Measurements from ENCODE around the gene NCLN. TPM values are rescaled to one million over a fixed set of nuclear protein-coding genes. Genes with fewer than 3 reads are reported as not detected.

NCLN gene
- total and polyA plus RNA-seq, 9 of the 15 experiments (the other 6 are each of a cell fraction or from before 2014, with no cell fraction given): 3.8 to 126 (median 39.6) TPM

- Histone ChIP-seq H3K9me3 (replicated peaks; ENCODE audit: control insufficient read depth, insufficient read depth, low read depth, low read length) (peaks cover 2% of the 10 kb centered on the region; the same call in 1 of the 2 replicates), H3K27me3 (ENCODE audit: control insufficient read depth in 2 of 2, insufficient read depth in 2 of 2, low read length in 2 of 2) (peaks cover 4 to 15% of the 10 kb centered on the region in 2 experiments; a peak in 3 of 5 replicates), H4K20me1 (replicated peaks; ENCODE audit: control insufficient read depth, insufficient read depth, low read length) (no peaks in the 10 kb centered on the region), H3K4me1 (replicated peaks in 1 of 2; ENCODE audit: control insufficient read depth in 2 of 2, insufficient read depth in 2 of 2, low read length in 2 of 2) (peaks cover 0 to 1% of the 10 kb centered on the region in 2 experiments; a peak in 3 of 5 replicates), H3K9ac (ENCODE audit: insufficient read depth in 1 of 2, low read depth in 2 of 2, low read length in 2 of 2) (no peak overlapping the region), H3K79me2 (ENCODE audit: control insufficient read depth, insufficient read depth, low read length) (no peaks in the 10 kb centered on the region), H3K9me1 (ENCODE audit: control insufficient read depth, insufficient read depth, low read length) (no peaks in the 10 kb centered on the region), H3K4me2 (ENCODE audit: insufficient read depth, low read length) (no peak overlapping the region), H3K4me3 (no peak overlapping the region), H3K36me3 (ENCODE audit: control insufficient read depth, insufficient read depth, low read length) (no peaks in the 10 kb centered on the region), H3K27ac (ENCODE audit: extremely low read depth, low read depth, low read length) (no peak overlapping the region), H2AFZ (ENCODE audit: low read depth, low read length) (no peak overlapping the region)
- ChIA-PET CTCF (ENCODE audit: low intra/inter-chr PET ratio) (no interaction called here), POLR2A (interaction anchor here (0.7 kb wide), 1 partner anchor 134 kb away, joined by 3 read pairs; no protein-coding TSS in a partner anchor)
- in situ Hi-C loops (cut with MboI): no loop called here
- no peak for ATAC-seq
- no peak for FAIRE-seq
- intact Hi-C loops (cut with micrococcal nuclease): no loop called here
- no TSS peak for BruUV-seq (replicated peaks)
- no peak for DNase-seq (ENCODE audit: extremely low read depth in 1 of 4, low spot score in 3 of 4)
- TF ChIP-seq ZNF146 (CRISPR knock-in tag; IDR thresholded peaks at IDR 0.05; ENCODE audit: unreplicated experiment) (no peak), ZNF318 (IDR thresholded peaks at IDR 0.05; ENCODE audit: borderline replicate concordance in 1 of 2, low read depth in 1 of 2) (no peak), SFPQ (IDR thresholded peaks at IDR 0.05; ENCODE audit: low read depth, low read length) (no peak), ETV1 (tag; conservative IDR thresholded peaks at IDR 0.05; ENCODE audit: low read depth) (no peak), EGR1 (conservative IDR thresholded peaks at IDR 0.05) (peak; percentile 18; the same call in 1 of the 2 replicates), ELF1 (tag; IDR thresholded peaks at IDR 0.05) (no peak), GTF3C2 (IDR thresholded peaks at IDR 0.05; ENCODE audit: borderline replicate concordance, extremely low read depth, insufficient read length) (no peak), RAD21 (CRISPR knock-in tag; conservative IDR thresholded peaks at IDR 0.05 in 1 of 2, IDR thresholded peaks at IDR 0.05 in 1 of 2) (no peak)
Observed at GRCh38 chr19:3254520-3254919, 68.8 kb downstream of the NCLN start.
